ENCODE data around the gene SS18. TPM values are rescaled to one million over a fixed set of nuclear protein-coding genes. Genes with fewer than 3 reads are reported as not detected.

The SS18 gene
- total and polyA plus RNA-seq, 2 of the 13 experiments (the other 11 are each of a cell fraction or from before 2014, with no cell fraction given): 49.2 to 82.7 TPM

GRCh38 chr18:26091047-26091630 is 726 bp upstream of the SS18 start (continued):
- TF ChIP-seq, protein P1, sequence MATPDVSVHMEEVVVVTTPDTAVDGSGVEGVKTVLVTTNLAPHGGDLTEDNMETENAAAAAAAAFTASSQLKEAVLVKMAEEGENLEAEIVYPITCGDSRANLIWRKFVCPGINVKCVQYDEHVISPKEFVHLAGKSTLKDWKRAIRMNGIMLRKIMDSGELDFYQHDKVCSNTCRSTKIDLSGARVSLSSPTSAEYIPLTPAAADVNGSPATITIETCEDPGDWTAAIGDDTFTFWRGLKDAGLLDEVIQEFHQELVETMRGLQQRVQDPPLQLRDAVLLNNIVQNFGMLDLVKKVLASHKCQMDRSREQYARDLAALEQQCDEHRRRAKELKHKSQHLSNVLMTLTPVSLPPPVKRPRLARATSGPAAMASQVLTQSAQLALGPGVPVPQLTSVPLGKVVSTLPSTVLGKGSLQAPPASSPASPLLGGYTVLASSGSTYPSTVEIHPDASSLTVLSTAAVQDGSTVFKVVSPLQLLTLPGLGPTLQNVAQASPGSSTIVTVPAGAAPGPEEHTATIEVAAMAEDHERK (CRISPR knock-in tag; IDR thresholded peaks at IDR 0.05; ENCODE audit: low read depth): no peak
- TF ChIP-seq RORA (CRISPR knock-in tag; IDR thresholded peaks at IDR 0.05) (no peak), ZFY (CRISPR knock-in tag; IDR thresholded peaks at IDR 0.05) (no peak), ZSCAN29 (CRISPR knock-in tag; conservative IDR thresholded peaks at IDR 0.05) (0 out of 2 replicates have a peak, but pooled peaks have one; percentile 20), NBN (conservative IDR thresholded peaks at IDR 0.05) (no peak), BRCA1 (CRISPR knock-in tag; IDR thresholded peaks at IDR 0.05) (no peak), ZNF773 (CRISPR knock-in tag; IDR thresholded peaks at IDR 0.05; ENCODE audit: borderline replicate concordance) (no peak), THRA (CRISPR knock-in tag; IDR thresholded peaks at IDR 0.05; ENCODE audit: borderline replicate concordance) (peak; percentile 39; the same call in 1 of the 2 replicates), ZMAT3 (CRISPR knock-in tag; conservative IDR thresholded peaks at IDR 0.05) (no peak), ZNF574 (CRISPR knock-in tag; IDR thresholded peaks at IDR 0.05) (0 out of 2 replicates have a peak, but pooled peaks have one; percentile 10), TCF7L2 (IDR thresholded peaks at IDR 0.05; ENCODE audit: low read depth, low read length) (no peak), GATA4 (IDR thresholded peaks at IDR 0.05; ENCODE audit: borderline replicate concordance, low read depth) (no peak), ZKSCAN8 (CRISPR knock-in tag; IDR thresholded peaks at IDR 0.05; ENCODE audit: borderline replicate concordance) (no peak), SNRNP70 (IDR thresholded peaks at IDR 0.05; ENCODE audit: low read depth, low read length) (no peak), FOXK2 (IDR thresholded peaks at IDR 0.05) (no peak), SAP130 (CRISPR knock-in tag; IDR thresholded peaks at IDR 0.05; ENCODE audit: low read depth) (peak; percentile 39; the same call in 1 of the 2 replicates), ZNF460 (CRISPR knock-in tag; IDR thresholded peaks at IDR 0.05; ENCODE audit: borderline replicate concordance) (no peak), NCOA2 (CRISPR knock-in tag; IDR thresholded peaks at IDR 0.05) (no peak), MNT (IDR thresholded peaks at IDR 0.05) (no peak), ATAD3A (CRISPR knock-in tag; IDR thresholded peaks at IDR 0.05) (no peak), EHMT2 (IDR thresholded peaks at IDR 0.05; ENCODE audit: borderline replicate concordance, low read depth, low read length) (no peak), ERF (CRISPR knock-in tag; IDR thresholded peaks at IDR 0.05) (no peak)
- TF ChIP-seq, protein P2, sequence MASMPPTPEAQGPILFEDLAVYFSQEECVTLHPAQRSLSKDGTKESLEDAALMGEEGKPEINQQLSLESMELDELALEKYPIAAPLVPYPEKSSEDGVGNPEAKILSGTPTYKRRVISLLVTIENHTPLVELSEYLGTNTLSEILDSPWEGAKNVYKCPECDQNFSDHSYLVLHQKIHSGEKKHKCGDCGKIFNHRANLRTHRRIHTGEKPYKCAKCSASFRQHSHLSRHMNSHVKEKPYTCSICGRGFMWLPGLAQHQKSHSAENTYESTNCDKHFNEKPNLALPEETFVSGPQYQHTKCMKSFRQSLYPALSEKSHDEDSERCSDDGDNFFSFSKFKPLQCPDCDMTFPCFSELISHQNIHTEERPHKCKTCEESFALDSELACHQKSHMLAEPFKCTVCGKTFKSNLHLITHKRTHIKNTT (CRISPR knock-in tag; IDR thresholded peaks at IDR 0.05): no peak

Measured in HepG2 (cell line).